HG03442 (cell line): ENCODE measurements around the gene ADPGK.
"Not testable (repeated sequence)": the region's sequence is repeated elsewhere in the genome, so short reads cannot be mapped to it uniquely, and the experiment has no call there.

Source experiments
- ATAC-seq: cut with Tn5 transposase; IDR thresholded peaks from one replicate; pipeline ENCODE4 v1.9.1; 2021; ENCODE audit warnings: mild to moderate bottlenecking, moderate library complexity; ENCODE audit not compliant: unreplicated experiment

Gene ADPGK

GRCh38 chr15:72783640-72784455, at the start of gene ADPGK:
TSS of gene ADPGK (minus strand) at chr15:72783758. CDS start at chr15:72783691, 67 bp downstream.
- peak; percentile 73 for ATAC-seq

GRCh38 chr15:72827226-72827625, 43.7 kb upstream of the ADPGK start:
- no peak for ATAC-seq

- no peak for ATAC-seq
Observed at GRCh38 chr15:72826611-72827010, 43.1 kb upstream of the ADPGK start.

GRCh38 chr15:72825829-72826228, 42.3 kb upstream of the ADPGK start:
- ATAC-seq: no peak

- ATAC-seq: no peak
Observed at GRCh38 chr15:72824781-72825180, 41.2 kb upstream of the ADPGK start.

GRCh38 chr15:72824112-72824511, 40.6 kb upstream of the ADPGK start:
- ATAC-seq: no peak

GRCh38 chr15:72820278-72820677, 36.7 kb upstream of the ADPGK start:
- no peak for ATAC-seq

GRCh38 chr15:72818632-72819031, 35.1 kb upstream of the ADPGK start:
- no peak for ATAC-seq

GRCh38 chr15:72813345-72814004, 29.9 kb upstream of the ADPGK start:
- ATAC-seq: no peak

- ATAC-seq: no peak
Observed at GRCh38 chr15:72809329-72809728, 25.8 kb upstream of the ADPGK start.

- ATAC-seq: not testable (repeated sequence)
Observed at GRCh38 chr15:72807346-72807745, 23.8 kb upstream of the ADPGK start.

GRCh38 chr15:72803006-72803405, 19.4 kb upstream of the ADPGK start:
- no peak for ATAC-seq

- ATAC-seq: no peak
Observed at GRCh38 chr15:72801590-72802325, 18.2 kb upstream of the ADPGK start.

GRCh38 chr15:72800833-72801481, 17.4 kb upstream of the ADPGK start:
- no peak for ATAC-seq

GRCh38 chr15:72797834-72798233, 14.3 kb upstream of the ADPGK start:
- ATAC-seq: no peak

GRCh38 chr15:72797338-72797689, 13.8 kb upstream of the ADPGK start:
- ATAC-seq: no peak

- no peak for ATAC-seq
Observed at GRCh38 chr15:72796515-72797337, 13.2 kb upstream of the ADPGK start.

- ATAC-seq: no peak
Observed at GRCh38 chr15:72796210-72796514, 12.6 kb upstream of the ADPGK start.

GRCh38 chr15:72793766-72794660, 10.5 kb upstream of the ADPGK start:
- no peak for ATAC-seq

- no peak for ATAC-seq
Observed at GRCh38 chr15:72792431-72792830, 8.9 kb upstream of the ADPGK start.
